ENCODE measurements around the gene GBA3.

Gene GBA3

DNA sequence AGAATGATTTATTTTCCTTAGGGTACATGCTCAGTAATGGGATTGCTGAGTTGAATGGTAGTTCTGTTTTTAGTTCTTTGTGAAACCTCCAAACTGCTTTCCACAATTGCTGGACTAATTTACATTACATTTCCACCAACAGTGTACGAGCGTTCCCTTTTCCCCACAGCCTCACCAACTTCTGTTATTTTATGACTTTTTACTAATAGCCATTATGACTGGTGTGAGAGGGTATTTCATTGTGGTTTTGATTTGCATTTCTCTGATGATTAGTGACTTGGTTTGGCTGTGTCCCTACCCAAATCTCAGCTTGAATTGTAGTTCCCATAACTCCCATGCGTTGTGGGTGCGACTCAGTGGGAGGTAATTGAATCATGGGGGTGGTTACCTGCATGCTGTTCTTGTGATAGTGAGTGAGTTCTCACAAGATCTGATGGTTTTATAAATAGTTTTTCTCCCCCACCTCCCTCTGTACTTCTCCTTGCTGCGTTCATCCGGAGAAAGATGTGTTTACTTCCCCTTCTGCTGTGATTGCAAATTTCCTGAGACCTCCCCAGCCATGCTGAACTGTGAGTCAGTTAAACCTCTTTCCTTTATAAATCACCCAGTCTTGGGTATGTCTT, 95.1 kb downstream of the GBA3 start:
- no peak for DNase-seq

DNA sequence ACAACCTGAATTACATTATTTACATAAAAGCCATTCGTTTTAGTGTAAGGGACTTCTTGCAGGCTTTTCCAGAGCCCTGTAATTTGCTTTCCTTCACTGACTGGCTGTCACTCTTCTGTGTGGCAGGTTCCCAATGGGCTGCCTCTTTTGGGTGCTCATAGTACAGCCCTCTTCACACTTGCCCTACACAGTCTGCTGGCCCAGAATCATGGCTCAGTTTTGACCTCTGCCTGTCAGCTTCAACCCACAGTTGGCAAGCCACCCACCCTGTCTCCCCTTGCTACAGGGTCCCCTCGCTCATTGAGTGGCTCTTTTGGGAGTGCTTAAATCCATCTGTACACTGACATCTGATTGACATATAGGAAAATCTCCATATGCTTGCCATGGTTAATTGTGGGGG, 97.9 kb downstream of the GBA3 start:
- no peak for DNase-seq

DNA sequence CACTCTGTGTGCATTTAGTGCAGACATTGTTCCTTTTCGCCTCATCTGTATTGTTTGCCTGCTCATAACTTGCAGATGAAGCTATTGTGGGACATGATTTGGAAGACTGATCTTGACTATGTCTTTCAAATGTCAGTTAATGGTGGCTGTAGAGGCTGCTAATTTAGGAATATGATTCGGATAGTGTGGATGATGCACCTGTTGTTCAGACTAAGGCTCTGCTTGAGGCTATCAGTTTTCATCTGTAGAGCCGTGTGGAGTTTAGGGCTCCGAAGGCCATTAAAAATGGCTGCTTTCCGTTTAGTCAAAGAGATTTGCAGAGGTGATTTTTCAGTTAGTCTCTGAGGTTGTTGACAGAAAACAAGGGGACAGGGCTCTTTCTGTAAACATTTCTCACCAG, 102.0 kb downstream of the GBA3 start:
- DNase-seq: no peak

DNA sequence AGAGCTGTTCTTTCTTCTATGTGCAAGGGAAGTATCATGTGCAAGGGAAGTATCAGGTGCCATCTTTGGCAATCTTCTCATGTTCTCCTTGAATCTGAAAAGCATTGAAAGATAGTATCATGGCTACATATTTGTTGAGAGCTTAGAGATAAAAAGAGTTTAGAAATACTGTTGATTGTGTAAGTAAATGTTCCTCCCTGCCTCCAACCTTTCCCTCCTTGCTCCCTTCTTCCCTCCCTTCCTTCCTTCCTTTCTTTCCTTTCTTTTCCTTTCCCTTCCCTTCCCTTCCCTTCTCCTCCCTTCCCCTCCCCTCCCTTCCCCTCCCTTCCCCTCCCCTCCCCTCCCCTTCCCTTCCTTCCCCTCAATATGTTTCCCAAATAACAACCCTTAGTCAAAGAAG, 108.7 kb downstream of the GBA3 start:
- no peak for DNase-seq

DNA sequence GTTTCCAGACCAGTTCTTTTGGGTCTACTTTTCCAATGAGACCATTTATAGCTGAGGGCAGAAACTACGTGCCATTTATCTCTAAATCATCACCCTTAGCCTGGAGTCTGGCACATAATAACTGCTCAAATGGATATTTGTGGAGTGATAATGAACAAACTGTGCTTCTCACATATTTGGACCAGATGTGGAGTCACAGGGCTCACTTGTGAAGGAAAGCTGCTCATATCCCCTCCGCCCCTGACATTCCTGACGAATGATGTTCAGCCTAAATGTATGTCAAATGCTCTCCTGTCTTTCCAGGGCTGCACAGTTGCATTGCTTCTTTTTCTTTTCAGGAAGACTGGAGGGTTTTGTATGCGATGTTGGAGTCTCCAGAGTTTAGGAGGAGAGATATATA, 110.1 kb downstream of the GBA3 start:
- DNase-seq: no peak

DNA sequence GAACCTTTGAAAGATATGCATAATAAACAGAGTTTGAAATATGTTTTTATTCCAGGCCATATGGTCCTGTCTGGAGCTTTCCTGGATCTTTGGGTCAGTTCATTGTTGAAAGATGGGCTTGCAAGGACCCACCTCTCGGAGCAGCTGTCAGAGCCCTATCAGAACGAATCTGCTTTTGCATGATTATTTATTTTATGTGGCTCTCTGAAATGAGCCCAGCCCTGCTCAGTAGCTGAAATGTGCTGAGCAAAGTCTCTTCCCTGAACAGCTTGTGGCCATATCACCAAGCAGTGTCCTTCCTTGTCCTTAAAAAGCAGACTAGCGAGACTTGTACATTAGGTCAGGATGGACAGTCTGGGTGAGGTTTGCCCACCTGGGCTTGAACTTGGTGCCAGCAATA, 110.8 kb downstream of the GBA3 start:
- DNase-seq: no peak

DNA sequence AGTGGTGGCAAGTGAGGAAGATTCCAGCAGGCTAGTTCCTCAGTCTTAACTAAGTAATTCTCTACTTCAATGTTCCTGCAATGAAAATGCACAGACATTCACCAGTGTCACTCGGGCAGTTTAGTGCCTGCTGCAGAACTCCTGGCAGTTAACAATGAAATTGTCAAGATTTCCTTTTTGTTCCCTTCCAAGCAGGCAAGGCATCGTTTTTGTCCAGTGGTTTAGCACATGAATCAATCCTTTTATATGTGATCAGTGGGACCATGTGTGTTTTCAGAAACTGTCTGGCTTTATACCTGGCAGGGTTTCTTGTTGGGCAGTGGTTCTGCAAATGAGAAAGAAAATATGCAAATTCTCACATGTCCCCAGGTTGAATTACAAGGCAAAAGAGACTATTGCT, 122.2 kb downstream of the GBA3 start:
- DNase-seq: no peak

DNA sequence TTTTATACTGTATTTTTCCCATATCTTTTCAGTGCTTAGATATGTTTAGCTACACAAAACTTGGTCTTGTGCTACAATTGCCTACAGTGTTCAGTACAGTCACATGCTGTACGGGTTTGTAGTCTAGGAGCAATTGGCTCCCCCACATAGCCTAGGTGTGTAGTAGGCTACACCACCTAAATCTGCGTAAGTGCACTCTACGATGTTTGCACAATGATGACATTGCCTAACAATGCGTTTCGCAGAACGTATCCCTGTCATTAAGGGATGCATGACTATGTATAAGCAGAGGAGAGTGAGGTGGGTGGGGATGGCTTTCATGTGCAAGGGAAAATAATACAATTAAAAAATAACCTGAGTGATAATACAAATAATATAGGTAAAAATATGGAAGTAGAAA, 131.4 kb downstream of the GBA3 start:
- no peak for DNase-seq

DNA sequence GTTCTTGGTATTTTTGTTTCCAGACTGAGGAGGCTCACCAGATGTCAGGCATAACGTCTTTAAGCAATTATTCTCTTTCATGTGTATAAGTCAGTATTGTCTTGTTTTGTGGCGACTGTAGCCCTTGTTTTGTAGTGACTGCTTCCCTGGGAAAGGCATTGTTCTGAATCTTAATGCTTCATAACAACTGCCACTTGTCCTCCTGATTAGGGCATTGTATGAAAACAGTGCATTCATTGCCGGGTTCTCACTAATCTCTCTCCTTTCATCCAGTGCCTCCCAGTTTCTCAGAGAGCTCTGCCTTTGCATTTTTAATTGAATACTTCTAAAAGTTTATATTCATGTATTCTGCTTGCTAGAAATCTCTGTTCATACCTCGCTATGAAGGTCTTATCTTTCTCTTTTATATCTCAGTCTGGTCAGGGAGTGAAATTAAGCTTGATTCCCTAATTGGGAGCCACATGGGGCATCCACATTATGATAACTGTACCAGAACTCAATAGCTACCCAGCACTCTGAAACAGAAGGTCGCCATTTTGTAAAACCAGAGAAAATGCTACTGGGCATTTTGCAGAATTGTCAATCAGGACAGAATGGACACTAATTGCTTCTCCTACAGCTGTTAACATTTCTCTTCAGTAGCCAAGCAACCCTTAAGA, 149.8 kb downstream of the GBA3 start:
- DNase-seq: no peak

DNA sequence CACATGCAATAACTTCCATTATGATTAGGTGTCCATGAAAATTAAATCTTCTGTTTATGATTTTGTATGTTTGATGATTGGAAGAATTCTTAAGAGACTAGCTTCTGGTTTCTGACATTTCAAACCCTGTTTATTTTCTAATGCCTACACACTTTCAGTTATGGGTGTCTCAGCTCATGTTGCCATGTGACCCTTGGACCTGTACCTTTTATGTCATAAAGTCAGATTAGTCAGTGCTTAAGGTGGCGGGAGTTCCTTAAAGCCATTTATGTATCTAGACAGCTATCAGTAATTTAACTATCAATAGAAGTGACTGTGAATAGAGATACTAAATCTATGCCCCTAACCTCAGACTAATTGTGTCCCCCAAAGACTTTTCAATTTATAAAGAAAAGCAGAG, 155.6 kb downstream of the GBA3 start:
- DNase-seq: no peak

DNA sequence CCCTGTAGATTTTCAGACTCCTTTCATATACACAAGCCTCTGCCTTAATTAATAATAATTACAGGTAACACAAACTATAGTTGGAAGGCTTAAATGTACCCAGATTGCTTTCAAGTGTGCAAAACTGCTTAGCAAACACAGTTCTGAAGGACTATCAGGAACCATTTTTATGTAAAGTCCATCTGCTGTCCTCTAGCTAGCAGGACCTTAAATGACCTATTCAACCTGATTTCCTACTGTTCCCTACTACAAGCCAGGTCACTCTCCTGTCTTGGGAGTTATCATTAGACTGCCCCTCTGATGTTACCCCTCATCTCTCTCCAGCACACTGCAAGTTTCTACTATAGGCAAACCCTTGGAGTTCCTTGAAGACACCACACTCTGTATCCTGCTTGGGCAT, 157.3 kb downstream of the GBA3 start:
- no peak for DNase-seq

DNA sequence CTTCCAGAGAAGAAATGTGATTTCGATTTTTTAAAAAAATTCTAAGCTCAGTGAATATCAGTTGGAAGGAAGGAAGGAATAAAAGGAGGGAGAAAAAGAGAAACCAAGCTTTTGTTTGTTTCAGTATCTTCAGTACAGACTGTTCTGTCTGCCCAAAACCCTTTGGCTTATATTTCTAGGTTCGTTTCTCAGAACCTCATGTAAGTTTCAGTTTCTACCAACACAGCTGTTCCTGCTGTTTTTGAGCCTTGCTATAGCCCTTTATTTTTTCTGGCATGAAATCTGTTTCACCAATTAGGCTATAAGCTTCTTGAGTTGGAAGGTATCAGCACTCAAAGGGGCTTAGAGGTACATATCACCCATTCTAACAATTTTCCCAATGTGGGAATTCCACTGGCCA, 157.9 kb downstream of the GBA3 start:
- no peak for DNase-seq

DNA sequence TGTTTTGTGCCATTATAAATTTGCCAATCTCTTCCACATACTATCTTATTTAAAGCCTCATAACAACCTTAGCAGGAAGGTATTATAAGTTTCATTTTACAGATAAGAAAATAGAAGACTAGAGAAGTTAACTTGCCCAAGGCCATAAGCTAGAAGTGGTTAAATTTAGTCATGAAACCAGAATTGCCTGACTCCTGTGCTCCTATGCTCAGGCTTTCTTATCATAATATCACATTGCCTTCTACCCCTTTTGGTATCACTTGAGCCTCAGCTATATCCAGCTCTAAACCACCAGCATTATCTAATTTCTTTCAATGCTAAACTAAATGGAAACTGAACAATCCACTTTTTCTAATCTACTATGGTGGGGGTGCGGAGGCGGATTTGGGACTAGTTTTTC, 164.7 kb downstream of the GBA3 start:
- DNase-seq: no peak

DNA sequence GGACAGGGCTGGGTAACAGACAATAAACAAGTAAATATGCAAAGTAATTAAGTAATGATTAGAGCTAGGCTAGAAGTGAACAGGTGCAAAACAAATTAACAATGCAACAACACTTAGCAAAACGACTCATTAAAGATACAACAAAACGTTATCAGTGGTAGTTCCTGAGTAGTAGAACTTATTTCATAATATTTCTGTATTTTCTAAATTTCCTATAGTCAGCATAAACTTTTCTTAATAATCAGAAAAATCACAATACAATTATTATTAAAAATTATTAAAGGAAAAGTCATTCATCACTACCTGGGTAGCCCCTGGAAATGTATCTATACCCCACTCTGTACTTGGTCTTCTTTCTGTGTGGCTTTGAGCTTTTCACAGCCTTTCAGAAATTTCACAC, 166.6 kb downstream of the GBA3 start:
- DNase-seq: no peak

Data from central memory CD4-positive, alpha-beta T cell (primary cell).